Lower leg skin (tissue), 3 donors: ENCODE results near the gene IST1.

Experiments used
- POLR2A ChIP-seq, 2 donors: fragments of 450-650 bp; IDR thresholded peaks; one replicate each; pipeline ENCODE4 v1.6.1; 2016 to 2017; ENCODE audit warnings: antibody characterized with exemption in 2 of 2, mild to moderate bottlenecking in 1 of 2, moderate library complexity in 1 of 2
- TF ChIP-seq, protein P1 (sequence below), 3 donors: fragments of 450-650 bp; IDR thresholded peaks; one replicate each; pipeline ENCODE4 v1.5.1; 2016; ENCODE audit warnings: antibody characterized with exemption in 3 of 3, mild to moderate bottlenecking in 3 of 3, moderate library complexity in 2 of 3

DNA sequence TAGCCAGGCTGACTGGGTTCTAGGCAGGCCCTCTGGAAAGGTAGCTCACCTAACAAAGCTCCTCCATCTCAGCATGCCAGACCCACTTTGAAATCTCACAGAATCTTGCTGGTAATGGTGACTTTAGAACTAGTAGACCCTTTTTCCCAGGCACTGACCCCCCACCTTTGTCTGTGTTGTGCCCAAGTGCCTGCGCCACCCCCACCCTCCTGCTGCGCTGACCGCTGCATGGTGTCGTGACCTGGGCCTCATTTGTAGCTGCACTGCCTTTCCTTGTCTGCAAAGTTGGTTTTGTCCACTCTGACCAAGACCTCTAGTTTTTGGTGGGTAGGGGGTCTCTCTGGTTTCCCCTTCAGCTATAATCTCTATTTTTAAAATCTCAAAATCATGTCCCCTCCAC lies 42.8 kb upstream of the IST1 start:
- TF ChIP-seq, protein P1, sequence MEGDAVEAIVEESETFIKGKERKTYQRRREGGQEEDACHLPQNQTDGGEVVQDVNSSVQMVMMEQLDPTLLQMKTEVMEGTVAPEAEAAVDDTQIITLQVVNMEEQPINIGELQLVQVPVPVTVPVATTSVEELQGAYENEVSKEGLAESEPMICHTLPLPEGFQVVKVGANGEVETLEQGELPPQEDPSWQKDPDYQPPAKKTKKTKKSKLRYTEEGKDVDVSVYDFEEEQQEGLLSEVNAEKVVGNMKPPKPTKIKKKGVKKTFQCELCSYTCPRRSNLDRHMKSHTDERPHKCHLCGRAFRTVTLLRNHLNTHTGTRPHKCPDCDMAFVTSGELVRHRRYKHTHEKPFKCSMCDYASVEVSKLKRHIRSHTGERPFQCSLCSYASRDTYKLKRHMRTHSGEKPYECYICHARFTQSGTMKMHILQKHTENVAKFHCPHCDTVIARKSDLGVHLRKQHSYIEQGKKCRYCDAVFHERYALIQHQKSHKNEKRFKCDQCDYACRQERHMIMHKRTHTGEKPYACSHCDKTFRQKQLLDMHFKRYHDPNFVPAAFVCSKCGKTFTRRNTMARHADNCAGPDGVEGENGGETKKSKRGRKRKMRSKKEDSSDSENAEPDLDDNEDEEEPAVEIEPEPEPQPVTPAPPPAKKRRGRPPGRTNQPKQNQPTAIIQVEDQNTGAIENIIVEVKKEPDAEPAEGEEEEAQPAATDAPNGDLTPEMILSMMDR (IDR thresholded peaks at IDR 0.05), result no peak
- no peak for TF ChIP-seq POLR2A (IDR thresholded peaks at IDR 0.05)
